Endodermal cell (in vitro differentiated cells): ENCODE data around the gene SPATA24. TPM values are rescaled to one million over a fixed set of nuclear protein-coding genes. Genes with fewer than 3 reads are reported as not detected.

Experiments
- DNase-seq: peaks from one replicate; pipeline ENCODE4 v3.0.0-alpha.2; 2017
- H3K27ac ChIP-seq: 2 replicates; pipeline ENCODE4 v1.5.1; 2013; ENCODE audit warnings: mild to moderate bottlenecking, low read depth, low read length, moderate library complexity
- H3K27me3 ChIP-seq: 2 replicates; pipeline ENCODE4 v1.6.1; 2013; ENCODE audit warnings: mild to moderate bottlenecking, low read length, moderate library complexity; ENCODE audit not compliant: insufficient read depth, control insufficient read depth, poor library complexity, severe bottlenecking
- H3K36me3 ChIP-seq: 2 replicates; pipeline ENCODE4 v1.7.0; 2013; ENCODE audit warnings: mild to moderate bottlenecking, low read length, moderate library complexity; ENCODE audit not compliant: control insufficient read depth, insufficient read depth
- H3K4me1 ChIP-seq: one replicate; pipeline ENCODE4 v1.7.0; 2013; ENCODE audit warnings: low read length; ENCODE audit not compliant: control insufficient read depth, insufficient read depth
- H3K4me3 ChIP-seq: 2 replicates; pipeline ENCODE4 v1.5.1; 2013; ENCODE audit warnings: mild to moderate bottlenecking, low read length, moderate library complexity
- H3K9ac ChIP-seq: 2 replicates; pipeline ENCODE4 v1.6.1; 2013; ENCODE audit warnings: mild to moderate bottlenecking, low read length, moderate library complexity; ENCODE audit not compliant: poor library complexity, severe bottlenecking; ENCODE audit errors: extremely low read depth
- H3K9me3 ChIP-seq: 2 replicates; pipeline ENCODE4 v1.6.1; 2013; ENCODE audit warnings: mild to moderate bottlenecking, low read length, moderate library complexity; ENCODE audit not compliant: control insufficient read depth
- H3K27ac Mint-ChIP-seq: 2 replicates; pipeline ENCODE4 v1.8.0; 2020; ENCODE audit warnings: mixed read lengths
- H3K27me3 Mint-ChIP-seq: 2 replicates; pipeline ENCODE4 v1.8.0; 2021; ENCODE audit warnings: mild to moderate bottlenecking, mixed read lengths; ENCODE audit not compliant: insufficient read depth
- H3K36me3 Mint-ChIP-seq: 2 replicates; pipeline ENCODE4 v1.8.0; 2020; ENCODE audit warnings: low read depth, mixed read lengths
- H3K4me1 Mint-ChIP-seq: 2 replicates; pipeline ENCODE4 v1.8.0; 2020; ENCODE audit warnings: mixed read lengths
- H3K4me3 Mint-ChIP-seq: 2 replicates; pipeline ENCODE4 v1.8.0; 2020; ENCODE audit warnings: mild to moderate bottlenecking, moderate library complexity, mixed read lengths
- H3K9me3 Mint-ChIP-seq: 2 replicates; pipeline ENCODE4 v1.8.0; 2020; ENCODE audit warnings: mild to moderate bottlenecking, mixed read lengths
- WGBS, 2 experiments: methylation state at CpG; one replicate each; pipeline versions ENCODE4 v1.1.5 to v1.1.7; 2013; ENCODE audit warnings: missing lambda C conversion rate in 2 of 2, mixed read lengths in 1 of 2; ENCODE audit not compliant: insufficient coverage in 1 of 2, insufficient read length in 1 of 2; 5-methylcytosine and 5-hydroxymethylcytosine counted together
- total RNA-seq, 2 donors: library from RNA; stranded (reverse); fragmentation: NEBNext Ultra II Directional in 1 of 2; extraction: Animal tissue kit (Norgen Biotek cat#: 25700) in 1 of 2; gene quantifications; 2 replicates in 1 of 2; 3 replicates in 1 of 2; pipeline ENCODE4 v1.2.1, GENCODE V29; 2021
- TF ChIP-seq, protein P1 (sequence below): fragments of 200-600 bp; sonication (generic); conservative IDR thresholded peaks from 2 replicates; pipeline ENCODE4 v1.5.0; 2021; ENCODE audit warnings: antibody characterized with exemption, mild to moderate bottlenecking

The SPATA24 gene
- total RNA-seq, 2 donors from 2014 or later, result 9.8 to 10.6 TPM

DNA sequence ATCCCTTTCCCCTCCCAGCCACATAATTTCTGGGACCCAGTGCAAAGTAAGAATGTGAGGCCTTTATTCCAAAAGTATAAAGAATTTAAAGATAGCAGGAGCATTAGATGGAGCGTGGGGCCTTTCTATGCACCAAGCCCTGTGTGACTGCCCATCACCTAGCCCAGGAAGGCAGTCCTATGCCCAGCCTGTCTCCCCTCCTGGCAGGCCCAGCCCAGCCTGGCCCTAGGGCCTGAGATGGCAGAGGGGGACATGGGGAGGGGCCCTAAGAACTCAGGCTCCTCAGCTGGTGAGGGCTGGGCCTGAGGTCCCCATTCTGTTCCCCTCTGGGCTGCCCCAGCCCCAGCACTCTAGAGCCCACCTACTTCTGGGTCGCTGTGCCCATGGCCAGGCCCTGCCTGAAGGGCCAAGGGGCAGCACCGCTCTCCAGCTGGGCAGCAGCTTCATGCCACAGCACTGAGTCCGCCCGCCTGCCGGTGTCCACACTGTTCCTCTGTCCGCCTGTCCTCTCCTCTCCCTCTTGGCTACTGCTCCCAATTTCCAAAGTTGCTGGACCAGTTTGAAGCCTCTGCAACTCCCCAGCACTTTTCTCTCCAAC lies 19.8 kb downstream of the SPATA24 start:
- no peak overlapping the region for H3K4me3 ChIP-seq
- H3K27me3 Mint-ChIP-seq, result no peaks in the 10 kb centered on the region
- H3K9me3 Mint-ChIP-seq, result no peaks in the 10 kb centered on the region
- H3K36me3 Mint-ChIP-seq, result peaks cover 2% of the 10 kb centered on the region
- no peak overlapping the region for H3K27ac Mint-ChIP-seq
- 76 to 81% methylated on average over 5 to 7 of the region's 7 CpGs for WGBS, 2 experiments
- H3K4me1 Mint-ChIP-seq, result peaks cover 23% of the 10 kb centered on the region
- no peaks in the 10 kb centered on the region for H3K36me3 ChIP-seq
- no peaks in the 10 kb centered on the region for H3K9me3 ChIP-seq
- TF ChIP-seq, protein P1, sequence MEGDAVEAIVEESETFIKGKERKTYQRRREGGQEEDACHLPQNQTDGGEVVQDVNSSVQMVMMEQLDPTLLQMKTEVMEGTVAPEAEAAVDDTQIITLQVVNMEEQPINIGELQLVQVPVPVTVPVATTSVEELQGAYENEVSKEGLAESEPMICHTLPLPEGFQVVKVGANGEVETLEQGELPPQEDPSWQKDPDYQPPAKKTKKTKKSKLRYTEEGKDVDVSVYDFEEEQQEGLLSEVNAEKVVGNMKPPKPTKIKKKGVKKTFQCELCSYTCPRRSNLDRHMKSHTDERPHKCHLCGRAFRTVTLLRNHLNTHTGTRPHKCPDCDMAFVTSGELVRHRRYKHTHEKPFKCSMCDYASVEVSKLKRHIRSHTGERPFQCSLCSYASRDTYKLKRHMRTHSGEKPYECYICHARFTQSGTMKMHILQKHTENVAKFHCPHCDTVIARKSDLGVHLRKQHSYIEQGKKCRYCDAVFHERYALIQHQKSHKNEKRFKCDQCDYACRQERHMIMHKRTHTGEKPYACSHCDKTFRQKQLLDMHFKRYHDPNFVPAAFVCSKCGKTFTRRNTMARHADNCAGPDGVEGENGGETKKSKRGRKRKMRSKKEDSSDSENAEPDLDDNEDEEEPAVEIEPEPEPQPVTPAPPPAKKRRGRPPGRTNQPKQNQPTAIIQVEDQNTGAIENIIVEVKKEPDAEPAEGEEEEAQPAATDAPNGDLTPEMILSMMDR, result no peak
- H3K27ac ChIP-seq, result no peak overlapping the region
- H3K4me3 Mint-ChIP-seq, result no peak overlapping the region
- H3K4me1 ChIP-seq, result peaks cover 6% of the 10 kb centered on the region
- DNase-seq, result peak; percentile 38
- no peaks in the 10 kb centered on the region for H3K27me3 ChIP-seq
- H3K9ac ChIP-seq, result no peak overlapping the region

GRCh38 chr5:139383275-139383992 lies 20.5 kb downstream of the SPATA24 start, which contains the start of gene SLC23A1:
SLC23A1 (minus strand) TSS chr5:139383297; CDS start chr5:139383253, 44 bp downstream.
- TF ChIP-seq, protein P1, result no peak
- no peaks in the 10 kb centered on the region for H3K36me3 ChIP-seq
- Mint-ChIP-seq H3K9me3 (no peaks in the 10 kb centered on the region), H3K27ac (no peak within 1 kb of the TSS), H3K4me3 (no peak within 1 kb of the TSS), H3K4me1 (peaks cover 22% of the 10 kb centered on the region), H3K27me3 (no peaks in the 10 kb centered on the region), H3K36me3 (peaks cover 2% of the 10 kb centered on the region)
- DNase-seq, result peak; percentile 49
- H3K9ac ChIP-seq, result no peak within 1 kb of the TSS
- no peak within 1 kb of the TSS for H3K27ac ChIP-seq
- no peak within 1 kb of the TSS for H3K4me3 ChIP-seq
- H3K27me3 ChIP-seq, result no peaks in the 10 kb centered on the region
- H3K4me1 ChIP-seq, result peaks cover 6% of the 10 kb centered on the region
- no peaks in the 10 kb centered on the region for H3K9me3 ChIP-seq
- WGBS, 2 experiments, result 88 to 92% methylated on average over 9 to 10 of the region's 10 CpGs

GRCh38 chr5:139382807-139383206 lies 21.1 kb downstream of the SPATA24 start:
- H3K27me3 Mint-ChIP-seq, result no peaks in the 10 kb centered on the region
- WGBS, 2 experiments, result 85% methylated on average over 2 of the region's 3 CpGs; no CpG with 5 or more reads in 1 of the 2 experiments
- no peak overlapping the region for H3K9ac ChIP-seq
- H3K4me3 Mint-ChIP-seq, result no peak overlapping the region
- H3K4me3 ChIP-seq, result no peak overlapping the region
- H3K36me3 ChIP-seq, result no peaks in the 10 kb centered on the region
- no peak for DNase-seq
- H3K27ac Mint-ChIP-seq, result no peak overlapping the region
- H3K27ac ChIP-seq, result no peak overlapping the region
- H3K4me1 ChIP-seq, result peaks cover 6% of the 10 kb centered on the region
- peaks cover 2% of the 10 kb centered on the region for H3K36me3 Mint-ChIP-seq
- H3K4me1 Mint-ChIP-seq, result peaks cover 16% of the 10 kb centered on the region
- H3K27me3 ChIP-seq, result no peaks in the 10 kb centered on the region
- H3K9me3 ChIP-seq, result no peaks in the 10 kb centered on the region
- no peaks in the 10 kb centered on the region for H3K9me3 Mint-ChIP-seq
- TF ChIP-seq, protein P1, result no peak
